Hepatocyte (in vitro differentiated cells): ENCODE measurements around the gene FGF3.

Source experiments
- EZH2 ChIP-seq: fragments of 200-600 bp; sonication (generic); IDR thresholded peaks from 2 replicates; pipeline ENCODE4 v1.6.1; 2016; ENCODE audit warnings: antibody characterized with exemption, mild to moderate bottlenecking, borderline replicate concordance
- EZH2phosphoT487 ChIP-seq: fragments of 200-600 bp; sonication (generic); IDR thresholded peaks from one replicate; pipeline ENCODE4 v1.6.1; 2018; ENCODE audit warnings: antibody characterized with exemption, mild to moderate bottlenecking, low read depth, moderate library complexity; ENCODE audit not compliant: unreplicated experiment, severe bottlenecking
- TF ChIP-seq, protein P1 (sequence below): fragments of 200-600 bp; sonication (generic); IDR thresholded peaks from 2 replicates; pipeline ENCODE4 v1.5.1; 2016; ENCODE audit warnings: antibody characterized with exemption, mild to moderate bottlenecking; ENCODE audit not compliant: poor library complexity

DNA sequence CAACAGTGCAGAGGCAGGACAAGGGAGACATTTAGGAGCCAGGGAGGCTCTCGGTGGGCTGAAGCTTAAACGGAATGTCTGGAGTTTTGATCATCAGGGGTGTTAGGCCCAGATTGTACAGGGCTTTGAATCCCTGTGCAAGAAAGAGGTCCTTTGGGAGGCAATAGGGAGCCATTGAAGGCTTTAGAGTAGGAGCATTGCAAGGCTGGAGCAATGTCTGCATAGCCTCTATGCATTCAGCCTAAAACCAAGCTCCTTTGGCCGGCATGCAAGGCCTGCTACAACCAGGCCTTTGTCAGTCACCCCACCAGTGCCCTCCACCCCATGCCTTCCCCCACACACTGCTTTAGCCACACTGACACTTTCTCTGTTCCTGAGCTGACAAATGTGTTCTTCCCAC is 47.4 kb upstream of the FGF3 start:
- TF ChIP-seq, protein P1, sequence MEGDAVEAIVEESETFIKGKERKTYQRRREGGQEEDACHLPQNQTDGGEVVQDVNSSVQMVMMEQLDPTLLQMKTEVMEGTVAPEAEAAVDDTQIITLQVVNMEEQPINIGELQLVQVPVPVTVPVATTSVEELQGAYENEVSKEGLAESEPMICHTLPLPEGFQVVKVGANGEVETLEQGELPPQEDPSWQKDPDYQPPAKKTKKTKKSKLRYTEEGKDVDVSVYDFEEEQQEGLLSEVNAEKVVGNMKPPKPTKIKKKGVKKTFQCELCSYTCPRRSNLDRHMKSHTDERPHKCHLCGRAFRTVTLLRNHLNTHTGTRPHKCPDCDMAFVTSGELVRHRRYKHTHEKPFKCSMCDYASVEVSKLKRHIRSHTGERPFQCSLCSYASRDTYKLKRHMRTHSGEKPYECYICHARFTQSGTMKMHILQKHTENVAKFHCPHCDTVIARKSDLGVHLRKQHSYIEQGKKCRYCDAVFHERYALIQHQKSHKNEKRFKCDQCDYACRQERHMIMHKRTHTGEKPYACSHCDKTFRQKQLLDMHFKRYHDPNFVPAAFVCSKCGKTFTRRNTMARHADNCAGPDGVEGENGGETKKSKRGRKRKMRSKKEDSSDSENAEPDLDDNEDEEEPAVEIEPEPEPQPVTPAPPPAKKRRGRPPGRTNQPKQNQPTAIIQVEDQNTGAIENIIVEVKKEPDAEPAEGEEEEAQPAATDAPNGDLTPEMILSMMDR, result no peak
- TF ChIP-seq EZH2 (no peak), EZH2phosphoT487 (no peak)
